Suprapubic skin (tissue), 4 donors: ENCODE measurements around the gene COLGALT1.

Experiments used
- CTCF ChIP-seq, 2 donors: fragments of 200-600 bp in 1 of 2; fragments of 450-650 bp in 1 of 2; sonication (generic) in 1 of 2; IDR thresholded peaks; one replicate each; pipeline ENCODE4 v1.5.1; 2016 to 2019; ENCODE audit warnings: antibody characterized with exemption in 2 of 2, mild to moderate bottlenecking in 1 of 2, moderate library complexity in 1 of 2
- EP300 ChIP-seq: sonication (generic); formaldehyde crosslinking; IDR thresholded peaks from one replicate; pipeline ENCODE4 v1.6.1; 2017; ENCODE audit warnings: antibody characterized with exemption
- POLR2A ChIP-seq, 2 donors: fragments of 450-650 bp; IDR thresholded peaks; one replicate each; pipeline ENCODE4 v1.6.1; 2017; ENCODE audit warnings: antibody characterized with exemption in 2 of 2, mild to moderate bottlenecking in 2 of 2, moderate library complexity in 2 of 2
- POLR2AphosphoS5 ChIP-seq, 3 donors: sonication (generic); formaldehyde crosslinking; IDR thresholded peaks; one replicate each; pipeline ENCODE4 v1.6.1; 2017; ENCODE audit warnings: antibody characterized with exemption in 3 of 3

GRCh38 chr19:17579661-17580244 lies 24.3 kb downstream of the COLGALT1 start:
- no peak for TF ChIP-seq CTCF (IDR thresholded peaks at IDR 0.05)
- TF ChIP-seq POLR2AphosphoS5 (IDR thresholded peaks at IDR 0.05): no peak
- TF ChIP-seq EP300: no peak
- TF ChIP-seq POLR2A (IDR thresholded peaks at IDR 0.05): no peak
